Esophagus muscularis mucosa (tissue), 4 donors: ENCODE data around the gene LACC1. TPM values are rescaled to one million over a fixed set of nuclear protein-coding genes. Genes with fewer than 3 reads are reported as not detected.

ENCODE experiments used
- DNase-seq: peaks from one replicate; pipeline ENCODE4 v3.0.0-alpha.2; 2017; ENCODE audit errors: extremely low spot score
- H3K27ac ChIP-seq, 4 donors: fragments of 200-600 bp; sonication (generic); replicated peaks in 1 of 4; 1 replicate in 3 of 4; 2 replicates in 1 of 4; pipeline ENCODE4 v1.5.1; 2016 to 2019; ENCODE audit warnings: mild to moderate bottlenecking in 1 of 4
- H3K27me3 ChIP-seq, 4 donors: fragments of 200-600 bp; sonication (generic); one replicate each; pipeline versions ENCODE4 v1.5.1 to v1.6.0; 2016 to 2019
- H3K36me3 ChIP-seq, 4 donors: fragments of 200-600 bp; sonication (generic); one replicate each; pipeline ENCODE4 v1.5.1; 2016 to 2019
- H3K4me1 ChIP-seq, 4 donors: fragments of 200-600 bp; sonication (generic); one replicate each; pipeline ENCODE4 v1.5.1; 2016 to 2019
- H3K4me3 ChIP-seq, 4 donors: fragments of 200-600 bp; sonication (generic); 1 replicate in 2 of 4; 2 replicates in 2 of 4; pipeline ENCODE4 v1.5.1; 2016 to 2019; ENCODE audit warnings: mild to moderate bottlenecking in 4 of 4, moderate library complexity in 1 of 4
- H3K9me3 ChIP-seq, 4 donors: fragments of 200-600 bp; sonication (generic); 1 replicate in 3 of 4; 2 replicates in 1 of 4; pipeline ENCODE4 v1.5.1; 2016 to 2019
- EP300 ChIP-seq: sonication (generic); formaldehyde crosslinking; IDR thresholded peaks from one replicate; pipeline ENCODE4 v1.6.1; 2017; ENCODE audit warnings: antibody characterized with exemption
- POLR2A ChIP-seq: fragments of 450-650 bp; IDR thresholded peaks from one replicate; pipeline ENCODE4 v1.6.1; 2017; ENCODE audit warnings: antibody characterized with exemption, moderate library complexity, mild to moderate bottlenecking, low read depth
- POLR2AphosphoS5 ChIP-seq, 2 donors: sonication (generic); formaldehyde crosslinking; IDR thresholded peaks; one replicate each; pipeline ENCODE4 v1.6.1; 2017; ENCODE audit warnings: antibody characterized with exemption in 2 of 2
- WGBS: methylation state at CpG from one replicate; pipeline ENCODE4 v1.1.5; 2018; 5-methylcytosine and 5-hydroxymethylcytosine counted together
- intact Hi-C: fragments of 100-400 bp; cut with DNase I; formaldehyde crosslinking; loops from one replicate; pipeline ENCODE4 v1.15.1; 2023
- total RNA-seq, 4 donors: library from RNA; depleted of rRNA; stranded (reverse); fragments of >200 nt; gene quantifications; one replicate each; pipeline versions ENCODE4 v1.1.0 to v1.2.1, GENCODE V29; 2016
- TF ChIP-seq, protein P1 (sequence below), 3 experiments: fragments of 200-600 bp in 2 of 3; fragments of 450-650 bp in 1 of 3; sonication (generic) in 2 of 3; IDR thresholded peaks; one replicate each; pipeline ENCODE4 v1.5.1; 2017 to 2019; ENCODE audit warnings: antibody characterized with exemption in 3 of 3, mild to moderate bottlenecking in 2 of 3, moderate library complexity in 1 of 3

LACC1 gene
- total RNA-seq, 4 donors from 2014 or later = 9.0 to 13.3 (median 11.3) TPM

DNA sequence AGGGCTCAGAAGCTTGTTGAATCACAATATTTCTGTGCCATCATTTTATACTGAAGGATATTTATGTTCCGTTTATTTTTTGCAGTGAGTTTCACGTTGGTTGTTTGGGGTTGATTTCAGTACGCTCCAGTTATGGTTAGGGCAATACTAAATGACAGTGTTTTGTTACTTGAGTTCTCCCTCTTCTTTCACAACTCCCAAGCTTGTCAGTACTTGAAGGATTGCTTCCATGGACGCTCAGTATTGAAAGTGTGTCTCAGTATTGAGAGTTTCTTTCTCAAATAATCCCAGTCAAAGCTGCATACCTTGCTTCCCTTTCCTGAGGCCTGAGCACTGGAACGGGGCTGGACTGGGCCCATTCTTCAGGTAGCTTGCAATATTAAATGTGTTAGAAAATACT lies 38.9 kb downstream of the LACC1 start:
- Histone ChIP-seq H3K27me3 (no peaks in the 10 kb centered on the region), H3K27ac (no peak overlapping the region), H3K4me3 (no peak overlapping the region), H3K9me3 (no peaks in the 10 kb centered on the region), H3K4me1 (peaks cover 0 to 11% (median 4%) of the 10 kb centered on the region in 4 donors), H3K36me3 (no peaks in the 10 kb centered on the region)
- no peak for DNase-seq
- TF ChIP-seq, protein P1, sequence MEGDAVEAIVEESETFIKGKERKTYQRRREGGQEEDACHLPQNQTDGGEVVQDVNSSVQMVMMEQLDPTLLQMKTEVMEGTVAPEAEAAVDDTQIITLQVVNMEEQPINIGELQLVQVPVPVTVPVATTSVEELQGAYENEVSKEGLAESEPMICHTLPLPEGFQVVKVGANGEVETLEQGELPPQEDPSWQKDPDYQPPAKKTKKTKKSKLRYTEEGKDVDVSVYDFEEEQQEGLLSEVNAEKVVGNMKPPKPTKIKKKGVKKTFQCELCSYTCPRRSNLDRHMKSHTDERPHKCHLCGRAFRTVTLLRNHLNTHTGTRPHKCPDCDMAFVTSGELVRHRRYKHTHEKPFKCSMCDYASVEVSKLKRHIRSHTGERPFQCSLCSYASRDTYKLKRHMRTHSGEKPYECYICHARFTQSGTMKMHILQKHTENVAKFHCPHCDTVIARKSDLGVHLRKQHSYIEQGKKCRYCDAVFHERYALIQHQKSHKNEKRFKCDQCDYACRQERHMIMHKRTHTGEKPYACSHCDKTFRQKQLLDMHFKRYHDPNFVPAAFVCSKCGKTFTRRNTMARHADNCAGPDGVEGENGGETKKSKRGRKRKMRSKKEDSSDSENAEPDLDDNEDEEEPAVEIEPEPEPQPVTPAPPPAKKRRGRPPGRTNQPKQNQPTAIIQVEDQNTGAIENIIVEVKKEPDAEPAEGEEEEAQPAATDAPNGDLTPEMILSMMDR (IDR thresholded peaks at IDR 0.05) = no peak
- TF ChIP-seq EP300 (no peak), POLR2AphosphoS5 (IDR thresholded peaks at IDR 0.05) (no peak), POLR2A (no peak)
- intact Hi-C loops = no loop called here
- 73% methylated on average over 5 of the region's 5 CpGs for WGBS

DNA sequence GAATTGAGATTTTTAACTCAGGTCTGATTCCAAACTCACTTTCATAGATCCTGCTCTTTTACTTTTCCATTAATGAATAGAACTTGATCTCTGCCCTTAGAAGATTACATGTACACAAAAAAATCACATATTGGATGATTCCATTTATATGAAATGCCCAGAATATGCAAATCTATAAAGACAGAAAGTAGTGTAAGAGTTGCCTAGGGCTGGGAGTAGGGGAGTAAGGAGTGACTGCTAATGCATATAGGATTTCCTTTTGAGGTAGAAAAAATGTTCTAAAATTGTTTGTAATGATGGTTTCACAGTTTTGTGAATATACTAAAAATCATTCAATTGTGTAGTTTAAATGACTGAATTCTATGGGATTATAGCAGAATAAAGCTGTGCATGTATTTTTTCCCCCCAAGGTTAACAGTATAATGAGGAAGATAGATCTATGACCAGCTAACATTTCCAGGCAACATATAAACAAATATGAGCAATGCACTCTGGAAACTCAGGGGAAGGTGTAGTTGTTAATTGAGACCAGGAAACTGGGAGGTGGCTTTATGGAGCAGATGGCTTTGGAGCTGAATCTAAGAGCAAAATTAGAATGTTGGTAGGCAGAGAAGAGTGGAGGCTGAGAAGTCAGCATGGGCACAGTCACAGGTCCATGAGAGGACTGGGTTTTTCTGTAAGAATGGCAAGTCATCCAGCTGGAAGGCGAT lies 41.4 kb downstream of the LACC1 start:
- DNase-seq = no peak
- Histone ChIP-seq H3K27me3 (no peaks in the 10 kb centered on the region), H3K27ac (no peak overlapping the region), H3K4me3 (no peak overlapping the region), H3K36me3 (no peaks in the 10 kb centered on the region), H3K4me1 (peaks cover 0 to 11% (median 4%) of the 10 kb centered on the region in 4 donors), H3K9me3 (no peaks in the 10 kb centered on the region)
- WGBS = 100% methylated on average over 1 of the region's 1 CpG
- no peak for TF ChIP-seq POLR2A
- no peak for TF ChIP-seq EP300
- TF ChIP-seq, protein P1 (IDR thresholded peaks at IDR 0.05) = no peak
- TF ChIP-seq POLR2AphosphoS5 (IDR thresholded peaks at IDR 0.05) = no peak
- intact Hi-C loops = no loop called here

DNA sequence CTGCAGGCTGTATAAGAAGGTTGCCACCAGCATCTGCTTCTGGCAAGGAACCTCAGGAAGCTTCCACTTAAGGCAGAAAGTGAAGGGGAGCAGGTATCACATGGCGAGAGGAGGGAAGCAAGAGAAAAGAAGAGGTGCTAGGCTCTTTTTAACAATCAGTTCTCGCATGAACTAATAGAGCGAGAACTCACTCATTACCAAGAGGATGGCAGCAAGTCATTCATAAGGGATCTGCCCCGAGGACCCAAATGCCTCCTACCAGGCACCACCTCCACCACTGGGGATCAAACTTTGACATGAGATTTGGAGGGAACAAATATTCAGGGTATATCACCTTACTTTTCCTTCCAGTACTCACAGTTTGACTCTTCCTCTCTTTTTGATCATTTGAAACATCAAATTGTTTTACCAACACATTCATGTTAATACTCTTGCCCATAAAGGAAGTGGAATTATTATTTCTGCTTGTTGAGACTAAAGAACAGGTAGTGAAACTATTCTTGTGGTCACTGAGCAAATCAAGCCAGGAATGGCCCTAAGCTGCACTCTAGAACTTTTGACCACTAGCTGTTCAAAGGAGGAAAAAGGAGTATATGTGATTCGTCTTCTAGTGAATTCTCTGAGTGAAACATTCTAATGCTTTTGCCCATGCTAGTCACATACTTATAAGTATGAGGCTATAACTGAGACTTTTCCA lies 45.0 kb downstream of the LACC1 start:
- H3K27me3 ChIP-seq = no peaks in the 10 kb centered on the region
- no peaks in the 10 kb centered on the region for H3K4me1 ChIP-seq
- no peak overlapping the region for H3K4me3 ChIP-seq
- no peak overlapping the region for H3K27ac ChIP-seq
- TF ChIP-seq POLR2AphosphoS5 (IDR thresholded peaks at IDR 0.05) = no peak
- no peak for TF ChIP-seq POLR2A
- TF ChIP-seq, protein P1 (IDR thresholded peaks at IDR 0.05) = no peak
- TF ChIP-seq EP300 = no peak
- no peak for DNase-seq
- 83% methylated on average over 5 of the region's 5 CpGs for WGBS
- intact Hi-C loops = no loop called here
- H3K36me3 ChIP-seq = no peaks in the 10 kb centered on the region
- no peaks in the 10 kb centered on the region for H3K9me3 ChIP-seq

DNA sequence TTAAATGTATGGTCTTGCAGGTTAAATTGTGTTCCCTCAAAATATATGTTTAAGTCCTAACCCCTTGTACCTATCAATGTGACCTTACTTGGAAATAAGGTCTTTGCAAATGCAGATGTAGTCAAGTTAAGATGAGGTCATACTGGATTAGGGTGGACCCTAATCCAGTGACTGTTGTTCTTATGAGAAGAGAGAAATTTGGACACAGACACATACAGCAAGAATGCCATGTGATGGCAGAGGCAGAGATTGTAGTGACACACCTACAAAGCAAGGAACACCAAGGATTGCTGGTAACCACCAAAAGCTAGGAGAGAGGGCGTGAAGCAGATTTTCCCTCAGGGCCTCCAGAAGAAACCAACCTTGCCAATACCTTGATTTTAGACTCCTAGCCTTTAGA lies 50.2 kb downstream of the LACC1 start:
- TF ChIP-seq POLR2A (no peak), EP300 (no peak), POLR2AphosphoS5 (IDR thresholded peaks at IDR 0.05) (no peak)
- TF ChIP-seq, protein P1 (IDR thresholded peaks at IDR 0.05) = no peak
- Histone ChIP-seq H3K27me3 (no peaks in the 10 kb centered on the region), H3K9me3 (peaks cover 0 to 5% (median 3%) of the 10 kb centered on the region in 4 donors), H3K27ac (no peak overlapping the region), H3K4me1 (no peaks in the 10 kb centered on the region), H3K4me3 (no peak overlapping the region), H3K36me3 (no peaks in the 10 kb centered on the region)
- WGBS = 94% methylated on average over 1 of the region's 1 CpG
- no peak for DNase-seq
- intact Hi-C loops = no loop called here
